ENCODE data around the gene PSMC4.

Gene PSMC4

GRCh38 chr19:39970675-39971379 lies at the start of gene PSMC4:
Gene PSMC4 (plus strand): TSS chr19:39971165. CDS start chr19:39971203, 38 bp downstream.
- DNase-seq (ENCODE audit: low read depth, low spot score): peak; percentile 98

- no peak for DNase-seq (ENCODE audit: low read depth, low spot score)
Measured at GRCh38 chr19:39923862-39924261, 47.1 kb upstream of the PSMC4 start.

- no peak for DNase-seq (ENCODE audit: low read depth, low spot score)
Measured at GRCh38 chr19:39924389-39924788, 46.6 kb upstream of the PSMC4 start.

DNA sequence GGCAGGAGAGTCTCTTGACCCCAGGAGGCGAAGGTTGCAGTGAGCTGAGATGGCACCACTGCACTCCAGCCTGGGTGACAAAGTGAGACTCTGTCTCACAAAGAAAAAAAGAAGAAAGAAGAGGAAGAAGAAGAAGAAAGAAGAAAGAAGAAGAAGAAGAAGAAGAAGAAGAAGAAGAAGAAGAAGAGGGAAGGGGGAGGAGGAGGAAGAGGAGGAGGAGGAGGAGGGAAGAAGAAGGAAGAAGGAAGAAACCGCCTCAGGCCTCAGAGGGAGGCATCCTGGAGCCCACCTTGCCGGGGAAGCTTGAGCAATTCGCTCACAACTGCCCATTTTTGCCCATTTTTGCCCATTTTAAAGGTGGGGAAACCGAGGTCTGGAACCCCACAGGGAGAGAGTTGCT lies 46.0 kb upstream of the PSMC4 start:
- no peak for DNase-seq (ENCODE audit: low read depth, low spot score)

GRCh38 chr19:39926170-39926760 lies 44.7 kb upstream of the PSMC4 start:
- DNase-seq (ENCODE audit: low read depth, low spot score): no peak

DNA sequence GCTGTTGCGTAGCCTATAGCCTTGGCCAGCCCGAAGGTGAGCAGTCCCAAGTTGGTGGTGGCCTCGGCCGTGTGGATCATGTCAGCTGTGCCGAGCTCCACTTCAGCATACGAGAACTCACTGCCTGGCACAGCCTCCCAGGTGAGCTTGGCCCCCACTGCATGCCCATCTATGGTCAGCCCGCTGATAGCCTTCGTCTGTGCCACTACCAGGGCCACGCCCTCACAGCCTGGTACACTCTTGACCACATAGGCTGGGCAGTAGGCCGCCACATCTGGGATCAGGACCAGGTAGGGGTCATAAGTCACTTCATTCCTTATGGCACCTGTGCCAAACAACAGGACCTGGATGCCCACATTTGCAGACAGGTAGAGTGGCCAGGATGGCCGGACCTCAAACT lies 43.9 kb upstream of the PSMC4 start:
- DNase-seq (ENCODE audit: low read depth, low spot score): no peak

- DNase-seq (ENCODE audit: low read depth, low spot score): no peak
Measured at GRCh38 chr19:39927524-39928356, 43.2 kb upstream of the PSMC4 start.

GRCh38 chr19:39928357-39928725 lies 42.6 kb upstream of the PSMC4 start:
- no peak for DNase-seq (ENCODE audit: low read depth, low spot score)

DNA sequence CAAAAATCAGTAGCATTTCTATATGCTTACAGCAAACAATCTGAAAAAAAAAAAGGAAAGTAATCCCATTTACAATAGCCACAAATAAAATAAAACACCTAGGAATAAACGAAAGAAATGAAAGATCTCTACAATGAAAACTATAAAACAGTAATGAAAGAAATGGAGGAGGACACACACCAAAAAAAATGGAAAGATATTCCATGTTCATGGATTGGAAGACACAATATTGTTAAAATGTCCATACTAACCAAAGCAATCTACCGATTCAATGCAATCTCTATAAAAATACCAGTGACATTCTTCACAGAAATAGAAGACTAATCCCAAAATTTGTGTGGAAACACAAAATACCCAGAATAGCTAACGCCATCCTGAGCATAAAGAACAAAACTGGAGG lies 41.2 kb upstream of the PSMC4 start:
- DNase-seq (ENCODE audit: low read depth, low spot score): no peak

DNA sequence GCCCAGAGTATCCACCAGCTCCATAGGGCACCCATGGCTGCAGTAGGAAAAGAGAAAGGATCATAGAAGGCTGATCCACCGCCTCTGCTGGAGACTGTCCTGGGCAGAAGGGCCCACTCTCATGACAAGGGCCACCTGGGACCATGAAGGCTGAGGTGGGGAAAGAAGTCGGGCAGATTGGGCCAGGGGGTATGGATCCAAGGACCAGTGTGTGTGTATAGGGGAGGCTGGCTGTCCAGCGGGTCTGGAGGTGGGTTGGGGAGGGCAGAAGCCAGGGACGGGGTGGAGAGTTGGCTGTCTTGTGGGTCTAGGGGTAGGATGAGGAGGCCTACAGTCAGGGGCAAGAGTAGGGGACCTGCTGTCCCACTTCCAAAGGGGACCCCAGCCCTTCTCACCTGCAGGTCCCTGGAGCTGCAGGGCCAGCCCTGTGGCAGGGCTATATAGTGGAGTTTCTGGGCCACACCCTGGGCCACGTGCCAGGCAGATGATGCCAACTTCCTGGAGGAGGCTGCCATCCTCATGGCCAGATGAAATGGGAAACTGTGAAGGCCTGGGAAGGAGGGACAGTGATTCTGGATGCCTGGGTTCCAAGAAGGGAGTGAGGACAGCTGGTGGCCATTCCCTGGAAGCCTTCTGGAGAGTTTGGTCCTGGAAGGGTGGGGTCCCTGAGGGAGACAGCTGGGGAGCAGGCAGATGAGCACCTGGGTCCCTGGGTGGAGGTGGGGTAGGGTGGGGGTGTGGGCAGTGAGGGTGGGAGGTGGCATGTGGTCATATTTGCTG lies 36.2 kb upstream of the PSMC4 start, which contains the start of gene FCGBP:
Gene FCGBP, minus strand, starts transcription at position 51 of the 780 bp plus-strand sequence.
- no peak for DNase-seq (ENCODE audit: low read depth, low spot score)

- no peak for DNase-seq (ENCODE audit: low read depth, low spot score)
Measured at GRCh38 chr19:39935364-39935661, 35.7 kb upstream of the PSMC4 start.

GRCh38 chr19:39936020-39936419 lies 34.9 kb upstream of the PSMC4 start:
- DNase-seq (ENCODE audit: low read depth, low spot score): no peak

DNA sequence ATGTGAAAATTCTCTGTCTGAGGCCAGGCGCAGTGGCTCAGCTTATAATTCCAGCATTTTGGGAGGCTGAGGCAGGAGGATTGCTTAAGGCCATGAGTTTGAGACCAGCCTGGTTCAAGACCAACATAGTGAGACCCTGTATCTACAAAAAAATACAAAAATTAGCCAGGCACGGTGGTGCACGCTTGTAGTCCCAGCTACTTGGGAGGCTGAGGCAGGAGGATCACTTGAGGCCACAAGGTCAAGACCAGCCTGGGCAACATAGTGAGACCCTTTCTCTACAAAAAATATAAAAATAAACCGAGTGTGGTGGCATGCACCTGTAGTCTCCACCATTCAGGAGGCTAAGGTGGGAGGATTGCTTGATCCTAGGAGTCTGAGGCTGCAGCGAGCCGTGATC lies 34.3 kb upstream of the PSMC4 start:
- no peak for DNase-seq (ENCODE audit: low read depth, low spot score)

GRCh38 chr19:39937094-39937720 lies 33.8 kb upstream of the PSMC4 start:
- DNase-seq (ENCODE audit: low read depth, low spot score): no peak

- DNase-seq (ENCODE audit: low read depth, low spot score): no peak
Measured at GRCh38 chr19:39937787-39938186, 33.2 kb upstream of the PSMC4 start.

DNA sequence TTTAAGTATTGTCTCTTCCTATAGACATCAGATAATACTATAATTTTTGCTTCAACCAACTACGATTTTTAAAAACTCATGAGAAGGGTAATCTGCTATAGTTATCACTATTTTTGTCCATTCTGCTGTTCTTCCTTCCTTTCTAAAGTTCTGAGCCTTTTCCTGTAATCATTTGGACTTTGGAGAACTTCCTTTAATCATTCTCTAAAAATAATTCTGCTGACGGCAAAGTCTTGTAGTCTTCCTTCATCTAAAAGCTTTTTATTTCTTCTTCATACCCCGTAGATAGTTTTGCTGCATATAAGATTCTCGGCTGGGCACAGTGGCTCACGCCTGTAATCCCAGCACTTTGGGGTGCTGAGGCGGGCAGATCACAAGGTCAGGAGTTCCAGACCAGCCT lies 31.4 kb upstream of the PSMC4 start:
- DNase-seq (ENCODE audit: low read depth, low spot score): no peak

- DNase-seq (ENCODE audit: low read depth, low spot score): no peak
Measured at GRCh38 chr19:39940221-39940833, 30.6 kb upstream of the PSMC4 start.

GRCh38 chr19:39941151-39941550 lies 29.8 kb upstream of the PSMC4 start:
- DNase-seq (ENCODE audit: low read depth, low spot score): no peak

DNA sequence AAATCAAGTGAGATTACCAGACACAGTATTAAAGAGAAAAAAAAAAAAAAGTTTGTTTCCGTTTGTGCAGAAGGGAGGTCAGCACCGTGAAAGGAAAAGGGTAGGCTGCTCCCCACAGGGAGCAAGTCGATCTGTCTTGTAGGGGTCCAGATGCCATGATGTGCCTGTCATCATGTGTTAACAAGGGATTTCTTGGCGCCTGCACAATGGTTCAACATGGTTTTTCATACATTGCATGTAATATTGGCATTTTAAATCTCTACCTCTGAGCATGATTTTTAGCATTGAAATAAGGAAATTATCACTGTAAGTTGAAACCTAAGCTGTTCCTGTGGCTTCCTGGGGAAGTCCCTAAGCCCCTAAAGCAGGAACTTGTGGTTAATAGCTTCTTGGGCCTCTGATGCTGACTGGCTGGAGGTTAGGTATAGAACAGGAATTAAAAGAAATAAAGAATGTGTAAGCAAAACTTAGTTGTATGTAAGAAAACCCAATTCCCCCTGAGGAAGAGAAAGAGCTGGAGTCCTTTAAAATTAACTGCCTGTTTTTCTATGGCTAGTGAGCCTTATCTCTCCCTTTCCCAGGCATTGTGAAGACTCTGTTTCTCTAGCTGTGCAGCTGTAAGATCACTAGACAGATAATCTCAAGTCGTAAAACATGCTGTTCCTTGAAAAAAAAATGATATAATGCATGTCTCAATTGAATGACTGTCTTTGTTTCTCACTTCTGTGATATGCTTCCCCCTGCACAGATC lies 29.2 kb upstream of the PSMC4 start:
- DNase-seq (ENCODE audit: low read depth, low spot score): no peak

DNA sequence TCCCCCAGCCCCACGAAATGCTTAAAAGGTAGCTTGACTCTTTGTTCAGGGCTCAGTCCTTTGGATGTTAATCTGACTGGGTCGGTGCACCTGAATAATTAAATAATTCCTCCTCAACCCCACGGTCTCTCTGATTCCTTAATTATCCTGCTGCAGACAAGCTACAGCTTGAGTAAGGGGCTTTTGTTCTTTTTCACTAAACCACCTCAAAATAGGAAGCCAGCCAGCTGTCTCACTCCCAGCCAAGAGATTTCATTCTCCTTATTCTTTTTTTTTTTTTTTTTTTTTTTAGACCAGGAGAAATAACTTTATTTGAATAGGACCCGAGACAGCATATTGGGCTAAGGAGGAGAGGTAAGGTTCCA lies 28.6 kb upstream of the PSMC4 start:
- DNase-seq (ENCODE audit: low read depth, low spot score): no peak

- no peak for DNase-seq (ENCODE audit: low read depth, low spot score)
Measured at GRCh38 chr19:39943586-39943985, 27.4 kb upstream of the PSMC4 start.
